NCI-H1930 (cell line): ENCODE data around the gene GPR15.
"Not testable (repeated sequence)": the region's sequence is repeated elsewhere in the genome, so short reads cannot be mapped to it uniquely, and the experiment has no call there.

Experiments
- DNase-seq, 2 experiments: peaks; one replicate each; lab custom pipeline; 2025; lab: John Stamatoyannopoulos, UW

The GPR15 gene

DNA sequence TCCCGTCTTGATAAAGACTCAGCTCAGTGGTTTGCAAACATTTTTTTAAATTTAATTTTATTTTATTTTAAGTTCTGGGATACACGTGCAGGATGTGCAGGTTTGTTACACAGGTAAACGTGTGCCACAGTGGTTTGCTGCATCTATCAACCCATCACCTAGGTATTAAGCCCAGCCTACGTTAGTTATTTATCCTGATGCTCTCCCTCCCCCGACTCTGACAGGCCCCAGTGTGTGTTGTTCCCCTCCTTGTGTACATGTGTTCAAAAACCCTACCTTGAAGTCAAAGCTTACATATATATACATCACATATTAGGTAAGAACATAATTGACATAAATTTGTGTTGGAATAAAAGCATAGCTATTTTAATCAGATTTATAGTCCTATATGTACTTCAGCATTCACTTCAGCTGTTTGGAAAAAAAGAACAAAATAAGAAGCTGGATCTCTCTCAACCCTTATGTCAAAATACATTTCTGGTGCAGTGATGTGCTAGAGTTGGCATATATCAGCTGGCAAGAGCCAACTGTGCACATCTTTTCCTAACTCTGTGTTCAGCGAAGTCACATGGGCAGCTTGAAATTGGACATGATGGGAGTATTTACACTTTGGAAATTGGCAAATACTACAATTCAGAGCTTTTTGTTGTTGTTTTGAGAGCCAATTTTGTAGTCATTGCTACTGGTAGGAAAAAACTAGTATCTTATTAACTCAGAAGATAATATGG, 26.5 kb downstream of the GPR15 start:
- DNase-seq: no peak

DNA sequence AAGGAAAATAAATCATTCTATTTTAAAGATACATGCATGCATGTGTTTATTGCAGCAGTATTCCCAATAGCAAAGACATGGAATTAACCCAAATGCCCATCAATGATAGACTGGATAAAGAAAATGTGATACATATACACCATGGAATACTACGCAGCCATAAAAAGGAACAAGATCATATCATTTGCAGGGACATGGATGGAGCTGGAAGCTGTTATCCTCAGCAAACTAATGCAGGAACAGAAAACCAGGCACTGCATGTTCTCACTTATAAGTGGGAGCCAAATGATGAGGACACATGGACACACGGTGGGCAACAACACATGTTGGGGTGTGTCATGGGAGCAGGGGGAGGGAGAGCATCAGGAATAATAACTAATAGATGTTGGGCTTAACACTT, 28.0 kb downstream of the GPR15 start:
- not testable (repeated sequence) for DNase-seq

- DNase-seq: no peak
Observed at GRCh38 chr3:98560911-98561310, 29.1 kb downstream of the GPR15 start.

DNA sequence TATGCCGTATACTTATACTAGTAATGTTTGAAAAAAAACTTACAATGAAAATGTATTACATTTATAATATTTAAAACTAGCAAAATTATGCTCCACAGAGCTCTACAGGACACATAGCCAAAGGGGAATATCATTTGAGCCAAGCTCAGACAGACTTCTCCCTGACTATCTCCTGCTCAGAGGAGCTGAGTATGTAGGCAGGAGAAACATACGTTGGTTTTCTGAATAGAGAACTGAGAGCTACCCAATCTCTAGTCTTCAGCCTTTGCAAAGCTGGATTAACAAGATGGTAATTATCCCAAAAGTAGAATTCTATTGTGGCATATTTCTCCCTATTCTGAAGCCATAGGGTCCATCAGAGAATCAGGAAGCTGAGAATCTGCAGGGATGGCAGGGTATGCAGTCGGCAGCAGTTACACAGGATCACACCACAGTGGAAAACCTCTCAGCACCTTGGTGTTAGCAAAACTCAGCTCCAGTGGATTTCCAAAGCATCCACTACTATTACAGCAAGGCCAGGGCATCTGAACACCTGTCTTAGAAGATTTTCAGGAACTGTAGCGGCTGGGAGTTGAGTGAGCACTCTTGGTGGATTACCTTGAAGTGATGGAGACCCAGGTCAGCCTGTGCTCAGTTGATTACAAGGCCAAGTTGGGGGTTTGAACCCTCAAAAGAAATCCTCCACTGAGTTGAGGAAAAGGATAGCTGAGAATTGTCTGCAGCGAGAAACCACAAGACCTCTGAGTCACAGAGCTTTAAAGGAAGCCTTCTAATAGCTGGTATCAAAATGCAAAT, 30.1 kb downstream of the GPR15 start:
- no peak for DNase-seq

DNA sequence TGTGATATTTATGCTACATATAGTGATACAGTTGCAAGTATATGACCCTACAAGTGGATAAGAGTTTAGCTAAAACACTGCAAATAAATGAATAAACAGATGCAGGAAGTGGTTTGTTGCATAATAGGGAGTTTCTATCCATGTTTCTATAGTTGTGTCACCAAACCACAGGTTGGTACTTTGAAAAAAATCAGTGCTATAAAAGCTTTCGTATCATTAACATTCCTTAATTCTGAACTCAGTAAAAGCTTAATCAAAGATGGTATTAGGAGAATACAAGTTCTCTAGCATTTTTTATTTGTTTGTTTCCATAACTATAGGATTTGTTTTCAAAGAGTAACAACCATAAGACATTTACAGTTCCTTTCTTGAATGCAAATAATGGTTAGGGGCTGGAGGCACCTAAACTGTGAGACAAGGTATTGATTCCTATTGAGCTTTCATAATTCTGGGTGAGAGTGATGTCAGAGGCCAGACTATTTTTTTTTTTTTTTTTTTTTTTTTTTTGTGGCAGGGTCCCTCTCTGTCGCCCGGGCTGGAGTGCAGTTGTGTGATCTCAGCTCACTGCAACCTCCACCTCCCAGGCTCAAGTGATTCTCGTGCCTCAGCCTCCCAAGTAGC, 32.0 kb downstream of the GPR15 start:
- DNase-seq: no peak

DNA sequence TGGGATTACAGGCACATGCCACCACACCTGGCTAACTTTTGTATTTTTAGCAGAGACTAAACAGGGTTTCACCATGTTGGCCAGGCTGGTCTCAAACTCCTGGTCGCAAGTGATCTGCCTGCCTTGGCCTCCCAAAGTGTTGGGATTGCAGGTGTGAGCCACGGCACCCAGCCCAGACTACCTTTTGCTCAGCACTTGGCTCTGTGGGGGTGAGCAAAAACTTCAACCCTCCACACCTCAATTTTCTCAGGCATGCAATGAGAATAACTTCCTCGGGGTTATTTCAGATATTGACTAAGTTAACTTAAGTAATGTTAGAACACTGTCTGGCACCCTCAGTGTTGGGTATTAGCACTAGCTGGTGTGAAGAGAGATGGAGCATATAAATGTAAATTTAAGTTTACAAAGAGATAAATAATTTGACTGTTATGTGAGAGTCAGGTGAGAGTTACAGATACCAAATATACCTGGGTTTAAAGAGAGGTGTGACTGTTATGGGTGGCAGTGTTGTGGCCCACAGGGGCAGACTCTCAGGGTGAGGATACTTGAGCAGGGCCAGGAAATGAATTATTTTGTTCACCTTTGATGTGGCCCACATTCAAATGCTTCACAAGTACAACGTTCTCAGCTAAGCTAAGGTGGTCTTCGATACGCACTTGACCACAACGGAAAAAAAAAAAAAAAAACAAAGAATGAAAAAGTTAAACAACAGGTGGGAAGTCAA, 32.7 kb downstream of the GPR15 start:
- no peak for DNase-seq

DNA sequence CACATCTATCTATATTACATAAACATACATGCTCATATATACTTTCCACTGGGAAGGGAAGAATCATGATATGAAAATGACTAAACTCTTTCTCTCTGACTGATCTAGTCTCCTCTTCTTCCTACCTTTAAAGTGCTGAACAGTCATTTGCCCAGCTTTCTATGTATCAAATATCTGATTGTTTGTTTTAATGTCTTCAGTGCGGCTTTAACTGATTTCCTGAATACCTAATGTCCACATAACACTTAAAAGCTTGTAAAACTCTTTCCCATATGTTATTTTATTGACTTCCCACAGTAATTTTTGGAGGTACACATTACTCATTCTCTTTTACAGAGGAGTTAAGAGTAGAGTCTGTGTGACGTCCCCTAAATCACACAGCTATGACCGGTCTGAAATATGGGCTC, 33.5 kb downstream of the GPR15 start:
- no peak for DNase-seq

DNA sequence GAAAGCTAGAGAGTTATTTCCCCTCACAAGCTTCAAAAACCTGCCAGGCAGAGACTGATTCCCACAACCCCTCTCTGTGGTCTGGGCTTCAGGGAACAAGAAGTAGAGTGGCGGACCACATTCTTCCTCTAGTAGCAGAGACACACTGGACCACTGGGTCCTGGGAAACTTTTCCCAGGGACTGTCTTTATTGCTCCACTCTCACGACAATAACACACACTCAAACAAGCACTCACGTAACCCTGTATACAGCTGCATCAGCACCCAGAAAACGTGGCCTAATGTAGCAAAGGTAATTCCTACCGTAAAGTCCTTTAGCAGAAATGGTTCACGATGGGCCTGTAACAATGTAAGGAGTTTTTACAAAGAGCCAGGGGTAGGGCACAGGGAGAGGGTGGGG, 34.1 kb downstream of the GPR15 start:
- DNase-seq: no peak

DNA sequence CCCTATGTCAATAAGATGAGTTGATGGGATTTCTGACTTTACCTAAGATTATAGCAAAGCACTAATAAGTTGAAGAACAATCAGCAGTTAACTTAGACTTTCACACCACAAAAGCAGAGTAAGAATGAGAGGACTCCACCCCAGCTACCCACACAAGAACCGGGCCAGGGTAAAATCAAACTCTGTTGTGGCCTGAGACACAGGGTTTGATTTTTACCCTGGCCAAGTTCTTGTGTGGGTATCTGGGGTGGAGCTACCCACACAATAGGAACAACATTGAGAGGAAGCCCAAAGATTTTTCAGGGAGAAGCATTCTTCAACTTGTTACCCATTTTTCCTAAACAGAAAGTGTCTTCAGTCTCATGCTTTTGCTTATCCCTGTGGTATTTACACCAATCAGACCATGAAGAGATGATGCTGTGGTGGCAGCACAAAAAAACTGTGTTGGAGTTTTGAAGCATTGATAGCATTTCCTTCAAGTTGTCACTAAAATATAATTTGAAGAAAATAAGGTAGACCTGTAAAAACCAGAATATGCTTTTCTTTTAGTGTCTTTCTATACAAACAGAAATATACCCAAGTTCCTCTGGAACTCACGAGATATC, 36.0 kb downstream of the GPR15 start:
- no peak for DNase-seq

GRCh38 chr3:98568402-98568801, 36.6 kb downstream of the GPR15 start:
- no peak for DNase-seq

GRCh38 chr3:98573181-98573728, 41.5 kb downstream of the GPR15 start:
- DNase-seq: no peak

- DNase-seq: no peak
Observed at GRCh38 chr3:98574132-98574531, 42.4 kb downstream of the GPR15 start.

- DNase-seq: no peak
Observed at GRCh38 chr3:98577178-98577895, 45.6 kb downstream of the GPR15 start.

DNA sequence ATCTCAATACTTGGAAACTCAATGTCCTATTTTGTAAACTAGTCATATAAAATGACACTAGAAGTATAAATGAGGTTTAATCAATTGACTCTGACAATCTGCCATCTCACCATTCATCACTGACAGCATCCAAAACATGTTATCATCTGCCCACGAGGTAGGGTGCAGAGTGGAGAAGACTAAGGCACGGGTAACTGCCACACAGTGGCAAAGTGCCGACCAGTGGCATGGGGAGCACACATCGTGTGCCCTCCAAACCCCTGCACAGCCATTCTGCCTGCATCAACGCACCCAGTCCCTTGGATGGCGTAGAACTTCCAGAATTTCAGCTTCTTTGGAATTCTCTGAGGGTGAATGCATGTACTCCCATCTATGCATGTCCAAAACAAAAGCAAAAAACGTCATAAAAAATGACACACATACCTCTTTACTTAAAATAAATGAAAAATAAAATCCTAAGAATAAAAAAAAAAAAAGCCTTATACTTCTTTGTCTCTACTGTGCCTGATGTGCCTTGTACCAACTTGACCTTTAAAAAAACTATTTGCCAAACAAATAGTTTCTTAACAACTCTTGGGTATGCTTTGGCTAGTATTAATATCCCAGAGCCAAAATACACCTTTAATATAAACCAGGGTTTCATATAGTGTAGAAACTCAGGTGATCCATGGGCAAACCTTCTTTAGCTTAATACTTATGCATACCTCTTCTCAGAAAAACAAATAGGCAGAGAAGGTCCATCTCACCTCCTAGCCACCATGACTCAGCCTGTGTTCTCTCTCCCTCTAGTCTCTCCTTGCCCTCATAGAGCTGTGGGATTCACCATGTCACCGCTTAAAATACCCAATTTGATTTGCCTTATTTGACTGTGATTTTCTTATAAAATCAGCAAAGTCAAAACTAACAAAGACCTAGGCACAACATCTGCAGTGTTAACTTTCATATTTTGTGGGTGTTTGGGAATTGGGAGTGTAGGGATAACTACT, 48.9 kb downstream of the GPR15 start:
- no peak for DNase-seq

DNA sequence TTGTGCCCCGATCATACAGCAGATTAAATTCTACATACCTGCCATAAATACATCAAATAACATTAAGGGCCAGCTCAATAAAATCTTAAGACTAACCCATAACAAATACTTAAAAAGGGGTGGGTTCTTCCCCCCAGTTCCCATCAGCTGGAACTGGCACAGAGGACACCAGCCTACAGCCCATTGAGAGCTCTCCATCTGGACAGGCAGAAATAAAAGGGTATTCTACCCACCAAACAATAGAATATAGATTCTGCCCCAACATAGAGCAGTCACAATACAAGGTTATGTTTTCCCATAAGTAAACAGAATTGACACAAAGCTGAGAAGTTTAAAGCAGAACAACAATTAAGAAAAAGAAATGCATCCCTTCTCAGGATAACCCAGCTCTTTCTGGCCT, 49.7 kb downstream of the GPR15 start:
- DNase-seq: no peak

DNA sequence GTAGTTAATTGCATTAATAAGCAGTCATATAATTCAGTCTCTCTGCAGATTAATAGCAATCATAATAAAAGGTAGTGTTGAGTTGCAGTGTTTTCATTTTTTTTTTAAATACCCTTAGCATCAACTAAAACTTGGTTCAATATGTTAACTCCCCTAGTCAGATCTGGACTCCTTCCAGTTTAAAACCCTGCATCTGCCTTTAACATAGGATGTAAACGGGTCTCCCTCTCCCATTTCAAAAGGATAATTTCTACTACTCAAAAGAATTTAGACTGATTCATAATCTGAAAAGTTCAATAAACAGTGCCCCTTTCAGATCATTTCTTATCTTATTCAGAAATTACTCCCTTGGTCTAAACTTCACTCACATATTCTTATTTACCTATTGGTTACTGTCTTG, 50.3 kb downstream of the GPR15 start:
- DNase-seq: no peak

- DNase-seq: no peak
Observed at GRCh38 chr3:98583766-98584165, 52.0 kb downstream of the GPR15 start.
